OCI-M1 (cell line): ENCODE measurements around the gene MRPL40.
"Not testable (repeated sequence)": the region's sequence is repeated elsewhere in the genome, so short reads cannot be mapped to it uniquely, and the experiment has no call there.

Experiments used
- DNase-seq: peaks from one replicate; lab custom pipeline; 2025; lab: John Stamatoyannopoulos, UW

The MRPL40 gene

DNA sequence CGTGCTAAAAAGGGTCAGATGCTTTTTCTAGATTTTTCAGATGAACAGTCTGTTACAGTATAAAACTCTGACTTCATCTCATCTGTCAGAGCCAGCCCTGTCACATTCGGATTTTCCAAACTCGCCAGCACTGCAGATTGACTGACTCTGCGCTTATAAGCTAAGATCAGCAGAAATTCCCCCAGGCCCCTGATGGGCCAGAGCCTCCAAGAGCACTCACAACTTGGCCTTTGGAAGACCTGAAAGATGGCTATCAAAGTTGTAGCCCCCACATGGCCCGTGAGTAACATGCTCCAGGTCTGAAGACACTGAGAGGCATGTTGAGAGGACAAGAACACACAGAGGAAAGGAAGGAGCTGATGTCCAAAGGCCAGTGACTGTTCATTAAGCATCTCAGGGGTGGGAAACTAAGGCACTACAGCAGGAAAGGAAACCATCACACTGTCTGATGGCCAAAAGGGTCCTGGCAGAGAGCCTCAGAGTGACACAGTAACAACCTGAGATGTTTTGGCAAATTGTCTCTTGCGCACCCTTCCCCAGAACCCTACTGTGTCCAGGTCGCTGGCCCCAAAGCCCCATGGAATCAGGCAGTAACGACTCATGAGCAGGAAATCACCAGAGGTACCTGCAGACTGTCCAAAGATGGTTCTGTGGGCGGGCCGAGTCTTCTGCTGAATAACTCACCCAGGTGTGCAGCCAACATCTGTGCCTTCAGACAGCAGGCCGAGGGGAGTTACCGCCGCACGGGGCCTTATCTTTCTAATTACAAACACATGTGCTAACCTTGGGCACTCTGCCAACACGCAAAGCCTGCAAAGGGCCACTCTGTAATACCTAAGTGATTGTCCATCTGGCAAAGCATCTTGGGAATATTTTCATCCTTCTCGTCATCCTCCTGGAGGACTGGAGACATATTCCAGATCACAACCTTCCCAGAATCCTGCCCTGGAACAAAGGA is 24.4 kb upstream of the MRPL40 start:
- DNase-seq: no peak

DNA sequence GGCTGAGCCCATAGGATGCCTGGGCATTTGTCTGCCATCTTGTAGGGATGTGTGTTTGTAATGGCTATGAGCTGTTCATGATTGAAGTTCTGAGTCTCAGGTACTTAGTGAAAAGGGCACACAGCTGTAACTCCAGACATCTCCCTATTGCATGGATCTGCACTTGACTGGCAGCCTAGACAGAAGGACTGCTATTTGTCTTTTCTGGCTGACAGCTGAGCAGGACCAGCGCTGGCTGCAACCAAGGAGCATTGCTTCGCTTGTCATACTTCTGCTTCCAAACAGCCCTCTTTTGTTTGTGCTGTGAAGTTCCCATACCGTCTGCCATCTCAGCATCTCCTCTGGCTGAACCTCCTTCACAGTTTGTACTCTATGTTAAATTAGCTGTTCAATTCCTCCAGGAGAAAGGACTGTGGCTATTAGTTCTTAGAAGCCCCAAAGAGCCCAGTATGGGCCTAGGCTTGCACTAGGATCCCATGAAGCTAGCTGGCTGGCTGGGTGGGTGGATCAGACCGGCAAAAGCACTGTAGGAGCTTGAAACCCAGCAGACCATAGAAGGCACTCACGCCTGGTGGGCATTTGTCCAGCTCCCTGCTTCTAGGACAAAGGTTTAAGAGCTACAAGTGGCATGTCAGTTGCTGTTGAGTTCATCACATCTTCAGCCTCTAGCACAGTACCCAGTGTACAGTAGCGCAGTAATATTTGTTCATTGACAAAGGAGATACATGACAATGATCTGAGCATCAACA is 21.2 kb upstream of the MRPL40 start:
- no peak for DNase-seq

DNA sequence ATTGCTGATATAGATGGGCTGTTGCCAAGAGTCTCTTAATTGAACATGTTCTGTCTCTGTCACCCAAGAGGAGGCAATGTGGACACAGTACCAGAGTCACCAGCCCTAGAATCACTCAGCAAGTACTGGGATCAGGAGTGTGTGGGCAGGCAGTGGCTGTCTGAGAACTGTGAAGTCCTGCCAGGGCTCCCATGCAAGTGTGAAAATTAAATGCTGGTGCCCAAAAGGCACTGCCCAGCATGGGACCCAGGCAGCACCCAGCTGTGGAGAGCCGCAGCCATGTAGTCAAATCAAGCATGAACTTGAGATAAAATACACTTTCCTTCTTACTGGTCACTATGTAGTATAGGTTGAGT is 20.7 kb upstream of the MRPL40 start:
- DNase-seq: no peak

DNA sequence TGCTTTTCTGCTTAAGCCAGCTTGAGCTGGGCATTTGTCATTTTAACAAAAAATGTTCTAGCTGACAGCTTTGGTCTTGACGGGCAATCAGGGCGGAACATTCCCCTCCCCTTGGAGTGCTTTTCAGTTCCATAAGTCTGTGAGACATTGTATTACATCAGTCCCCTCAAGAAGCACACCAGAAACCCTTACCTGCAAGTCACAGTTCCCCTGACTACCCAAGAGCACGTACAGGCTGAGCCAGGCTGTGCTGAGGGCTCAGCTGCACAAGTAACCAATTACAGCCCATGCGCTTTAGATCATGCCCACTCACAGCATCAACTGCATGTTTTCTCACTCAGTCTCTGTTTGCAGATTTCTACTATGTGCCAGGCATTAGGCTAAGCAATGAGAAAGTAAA is 19.9 kb upstream of the MRPL40 start:
- DNase-seq: no peak

DNA sequence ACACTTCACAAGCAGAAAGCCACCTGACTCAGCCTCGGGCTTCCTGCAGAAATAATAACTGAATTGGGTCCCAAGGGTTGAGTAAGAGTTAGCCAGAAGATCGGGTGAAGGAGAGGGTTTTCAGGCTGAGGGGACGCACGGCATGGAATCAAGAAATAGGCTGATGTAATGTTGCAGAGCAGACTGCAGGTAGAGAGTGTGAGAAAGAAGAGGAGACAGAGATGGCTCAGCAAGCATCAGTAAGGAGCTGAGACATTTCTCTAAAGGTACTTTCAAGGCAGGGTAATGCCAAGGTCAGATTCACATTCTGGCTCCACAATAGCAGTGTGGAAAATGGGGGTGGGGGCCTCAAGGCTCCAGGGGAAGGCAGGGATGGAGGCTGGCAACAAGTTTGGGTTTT is 19.4 kb upstream of the MRPL40 start:
- no peak for DNase-seq

DNA sequence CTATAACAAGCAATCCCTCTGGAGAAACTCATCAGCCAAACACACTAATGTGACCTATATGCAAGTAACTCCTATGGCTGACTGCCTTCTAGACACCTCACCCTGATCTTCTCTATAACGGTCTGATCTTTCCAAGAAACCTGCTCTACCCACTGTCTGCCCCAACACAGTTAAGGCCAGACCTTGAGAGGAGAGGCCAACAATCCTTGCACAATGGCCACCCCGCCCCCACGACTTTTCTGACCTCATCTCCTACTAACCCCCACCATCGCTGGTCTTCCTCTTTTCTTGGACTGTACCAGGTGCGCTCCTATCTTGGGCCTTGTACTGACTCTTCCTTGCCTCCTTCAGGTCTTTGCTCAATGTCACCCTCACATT is 13.3 kb upstream of the MRPL40 start:
- peak; percentile 99 for DNase-seq

DNA sequence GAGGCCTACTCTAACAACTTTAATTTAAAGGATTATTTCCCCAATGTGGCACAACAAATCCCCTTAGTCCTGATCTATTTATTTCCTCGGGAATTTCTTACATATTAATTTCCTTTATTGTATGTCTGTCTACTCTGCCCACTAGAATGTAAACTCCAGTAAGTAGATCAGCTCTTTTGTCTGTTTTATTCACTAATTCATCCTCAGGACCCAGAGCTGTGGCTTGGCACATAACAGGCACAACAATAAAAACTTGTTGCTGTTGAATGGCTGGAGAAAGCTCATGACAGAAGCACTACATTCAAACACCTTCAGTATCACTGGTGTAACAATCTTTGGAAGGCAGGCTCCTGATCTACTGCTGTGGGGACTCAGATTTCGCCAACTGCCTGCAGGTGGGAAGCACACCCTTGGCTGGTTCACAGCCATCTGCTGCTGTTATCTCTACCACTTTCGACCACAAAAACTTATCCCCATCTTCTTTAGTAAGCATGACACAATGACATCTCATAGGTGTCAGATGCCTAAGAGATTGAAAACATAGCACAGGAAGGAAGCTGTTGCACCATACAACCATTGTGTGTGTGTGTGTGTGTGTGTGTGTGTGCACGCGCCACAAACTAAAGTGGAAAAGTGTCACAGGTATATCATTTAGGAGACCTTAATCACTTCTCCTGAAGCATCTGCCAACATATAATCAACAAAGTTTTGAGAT is 12.7 kb upstream of the MRPL40 start:
- peak; percentile 86 for DNase-seq

DNA sequence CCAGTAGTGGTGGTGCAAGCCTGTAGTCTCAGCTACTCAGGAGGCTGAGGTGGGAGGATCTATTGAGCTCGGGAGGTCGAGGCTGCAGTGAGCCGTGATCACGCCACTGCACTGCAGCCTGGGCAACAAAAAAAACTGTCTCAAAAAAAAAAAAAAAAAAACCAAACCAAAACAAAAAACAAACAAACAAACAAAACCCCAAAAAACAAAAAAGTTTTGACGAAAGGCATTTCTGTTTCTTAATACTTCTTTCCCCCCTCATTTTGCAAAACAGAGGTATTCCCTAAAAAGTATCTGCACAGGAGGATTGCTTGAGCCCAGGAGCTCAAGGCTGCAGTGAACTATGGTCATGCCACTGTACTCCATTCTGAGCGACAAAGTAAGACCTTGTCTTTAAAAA is 12.0 kb upstream of the MRPL40 start:
- no peak for DNase-seq

DNA sequence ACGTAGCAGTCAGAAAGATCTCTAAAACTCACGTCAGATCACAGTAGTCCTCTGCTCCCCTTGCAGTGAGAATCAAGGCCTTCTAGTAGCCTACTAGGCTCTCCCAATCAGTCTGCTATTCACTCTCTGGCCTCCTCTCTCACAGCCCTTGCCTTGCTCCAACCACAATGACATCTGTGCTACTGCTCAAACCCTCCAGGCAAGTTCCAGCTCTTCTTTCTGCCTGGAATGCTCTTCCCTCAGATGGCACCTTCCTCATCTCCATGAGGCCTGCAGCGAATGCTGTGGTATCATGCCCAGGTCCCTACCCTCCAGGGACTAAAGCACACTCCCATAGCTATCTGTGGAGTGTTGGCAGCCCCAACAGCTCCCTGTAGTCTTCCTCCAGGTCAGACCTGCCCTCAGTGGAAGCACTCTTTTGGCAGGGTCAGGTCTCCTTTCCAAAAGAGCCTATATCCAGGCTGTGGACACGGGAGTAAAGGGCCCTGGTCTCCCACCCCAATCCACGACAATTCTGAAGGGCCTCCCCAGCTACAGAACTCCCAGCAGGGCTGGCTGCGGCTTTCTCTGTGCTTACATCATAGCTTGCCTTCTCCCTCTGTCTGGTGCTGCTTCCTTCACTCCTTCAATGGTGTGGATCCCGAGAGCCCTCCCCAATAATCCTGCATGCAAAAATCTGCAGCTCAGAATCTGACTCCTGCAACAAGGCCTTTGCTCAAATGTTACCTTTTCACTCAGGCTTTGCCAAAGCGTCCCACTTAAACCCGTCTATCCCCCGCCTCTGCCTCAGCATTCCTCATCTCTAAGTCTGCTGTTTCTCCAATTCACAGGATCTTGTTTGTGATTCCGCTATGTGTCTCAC is 9.7 kb upstream of the MRPL40 start:
- DNase-seq: no peak

DNA sequence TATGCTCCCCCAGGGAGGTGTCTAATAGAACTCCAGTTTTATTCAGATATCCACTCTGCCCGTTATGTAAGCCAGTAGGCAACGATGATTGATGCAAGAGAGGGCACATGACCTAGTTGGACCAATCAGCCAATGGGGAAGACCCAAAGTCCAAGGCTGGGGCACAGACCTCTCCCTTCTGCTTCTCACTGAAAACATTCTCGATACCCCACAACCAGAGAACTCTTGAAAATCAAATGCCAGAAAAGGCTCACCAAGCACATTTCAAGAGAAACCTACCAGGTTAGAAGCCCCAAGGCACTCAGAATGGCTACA is 8.2 kb upstream of the MRPL40 start:
- DNase-seq: no peak

DNA sequence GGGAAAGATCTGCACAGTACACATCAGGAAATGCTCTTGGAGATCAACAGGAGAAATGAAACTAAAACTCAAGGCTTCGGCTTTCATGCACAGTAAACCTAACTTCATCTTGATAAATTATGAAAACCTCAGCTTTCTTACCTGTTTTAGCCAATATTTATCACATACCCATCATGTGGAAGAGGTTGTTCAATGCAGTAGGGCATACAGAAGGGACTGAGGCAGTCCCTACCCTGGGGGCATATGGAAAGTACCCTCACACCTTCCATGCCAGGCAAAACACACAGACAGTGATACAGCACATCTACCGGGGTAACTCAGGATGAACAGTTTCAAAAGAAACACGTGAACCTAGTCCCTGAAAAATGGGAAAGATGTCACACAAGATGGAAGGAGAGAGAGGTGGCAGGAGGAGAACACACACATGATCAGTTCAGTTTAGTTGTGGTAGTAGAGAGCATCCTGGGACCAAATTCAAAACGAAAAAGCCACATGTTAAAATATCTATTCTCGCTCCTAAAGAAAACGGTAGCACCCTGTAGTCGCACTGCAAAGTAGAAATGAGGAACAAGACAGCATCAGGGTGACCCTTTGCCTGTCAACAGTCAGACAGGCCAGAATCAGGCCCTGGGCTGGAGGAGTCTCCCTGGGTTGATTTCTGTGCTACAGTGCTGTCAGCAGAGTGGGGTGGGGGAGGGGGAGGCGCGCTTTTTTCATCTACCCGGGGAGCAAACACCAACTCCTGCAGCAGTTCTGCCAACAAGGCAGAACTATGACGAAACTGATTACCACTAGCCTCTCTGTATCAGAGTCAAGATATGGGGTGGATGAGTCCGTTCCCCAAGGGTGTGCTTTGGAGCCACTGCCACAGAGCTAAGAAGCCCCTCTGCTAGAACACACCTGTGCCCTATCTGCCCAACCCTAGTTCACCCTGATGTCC is 2.1 kb upstream of the MRPL40 start:
- peak; percentile 95 for DNase-seq

DNA sequence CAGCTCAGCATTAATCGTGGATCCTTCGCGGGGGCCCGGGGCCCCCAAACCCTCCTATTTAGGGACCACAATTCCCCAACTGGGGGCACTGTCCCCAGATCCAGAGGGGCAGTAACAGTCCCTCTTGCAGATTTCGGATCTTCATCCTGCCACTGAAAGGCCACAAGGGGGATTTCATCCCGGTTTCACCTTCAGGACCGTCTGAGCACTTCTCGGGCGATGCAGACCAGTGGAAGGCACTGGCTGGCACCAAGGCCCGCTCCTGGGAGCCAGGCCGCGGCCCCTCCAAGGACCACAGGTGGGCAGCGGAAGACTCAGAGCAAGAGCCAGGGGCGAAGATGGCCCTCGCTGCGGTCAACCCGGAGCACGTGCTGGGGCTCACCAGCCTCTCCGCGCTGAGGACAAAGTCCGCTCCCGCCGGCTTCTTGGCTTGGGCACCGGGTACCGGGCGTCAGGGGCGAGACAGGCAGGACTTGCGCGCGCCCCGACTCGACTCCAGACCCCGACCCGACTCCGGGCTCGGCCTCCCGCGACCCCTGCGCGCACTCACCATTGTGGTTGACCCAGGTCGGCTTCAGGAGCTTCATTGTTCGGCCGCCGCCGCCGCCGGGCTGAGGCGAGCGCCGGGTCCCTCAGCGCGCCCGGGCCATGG is 1.3 kb upstream of the MRPL40 start:
- peak; percentile 80 for DNase-seq

DNA sequence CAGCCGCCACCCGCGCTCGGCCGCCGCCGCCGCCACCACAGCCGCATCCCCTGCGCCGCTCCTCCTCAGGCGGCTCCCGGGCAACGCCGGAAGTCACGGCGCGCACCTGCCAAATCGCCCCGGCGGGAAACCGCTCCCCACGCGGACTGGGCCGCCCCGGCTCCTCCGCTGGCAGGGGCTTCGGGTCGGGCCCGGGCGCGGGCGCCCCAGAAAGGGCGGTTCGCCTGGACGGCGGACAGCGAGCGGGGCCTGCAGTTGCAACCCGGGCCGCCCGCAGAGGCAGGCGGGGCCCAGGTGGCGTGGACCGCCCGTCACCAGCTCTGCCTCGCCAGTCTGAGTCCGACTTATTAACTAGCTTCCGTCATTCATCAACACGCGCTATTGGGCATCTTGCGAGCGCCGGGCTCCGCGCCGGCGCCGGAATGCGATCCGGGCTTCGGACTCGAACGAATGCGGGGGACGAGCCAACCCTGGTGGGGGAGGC is 654 bp upstream of the MRPL40 start, which contains the start of gene HIRA:
HIRA (minus strand) TSS at position 85 of the 484 bp plus-strand sequence. CDS start 257 bp downstream, outside the sequence.
- peak; percentile 92 for DNase-seq

DNA sequence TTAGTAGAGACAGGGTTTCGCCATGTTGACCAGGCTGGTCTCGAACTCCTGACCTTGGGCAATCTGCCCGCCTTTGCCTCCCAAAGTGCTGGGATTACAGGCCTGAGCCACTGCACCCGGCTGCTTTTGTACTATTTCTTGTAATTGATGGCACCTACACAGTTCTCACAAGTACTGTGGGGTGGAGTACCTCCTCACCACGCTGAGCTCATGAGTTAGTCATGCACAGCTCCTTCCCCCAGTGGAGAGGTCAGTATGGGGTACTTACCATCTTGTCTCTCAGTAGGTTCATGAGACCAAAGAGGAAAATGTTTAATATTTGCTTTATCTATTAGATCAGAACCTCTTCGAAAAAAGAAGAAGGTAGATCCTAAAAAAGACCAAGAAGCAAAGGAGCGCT is 2.1 kb downstream of the MRPL40 start:
- DNase-seq: no peak

DNA sequence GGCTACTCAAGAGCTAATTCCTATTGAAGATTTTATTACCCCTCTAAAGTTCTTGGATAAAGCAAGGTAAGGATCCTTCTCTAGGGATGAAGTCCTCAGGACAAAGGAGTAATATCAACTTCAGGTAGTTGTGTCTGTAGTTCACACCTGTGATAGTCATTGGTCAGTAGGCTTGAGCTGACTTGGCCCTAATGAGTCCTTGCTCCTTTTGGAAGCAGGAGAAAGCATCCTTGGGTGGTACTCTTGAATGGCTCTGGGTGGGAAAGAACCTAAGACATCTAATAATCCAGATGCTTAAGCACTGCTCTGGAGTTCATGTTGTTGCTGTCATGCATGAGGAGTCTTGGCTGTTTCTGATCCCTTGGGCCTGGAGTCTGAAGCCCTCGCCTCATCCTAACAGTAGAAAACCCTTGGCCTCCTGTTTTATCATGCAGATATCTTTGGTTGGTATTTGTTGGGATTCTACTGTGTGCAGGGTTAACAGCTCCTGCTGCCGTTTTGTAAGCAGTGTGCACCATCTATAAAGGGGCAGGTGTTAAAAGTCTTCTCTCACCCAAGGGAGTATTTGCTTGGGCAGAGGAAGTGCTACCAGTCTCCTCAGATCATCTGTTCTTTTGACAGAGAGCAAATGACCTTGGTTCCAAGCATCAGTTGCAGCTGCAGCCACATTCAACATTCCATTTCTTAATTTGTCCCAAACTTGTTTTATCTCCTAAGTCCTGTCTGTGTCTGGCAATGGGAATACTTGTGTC is 2.7 kb downstream of the MRPL40 start:
- DNase-seq: no peak

DNA sequence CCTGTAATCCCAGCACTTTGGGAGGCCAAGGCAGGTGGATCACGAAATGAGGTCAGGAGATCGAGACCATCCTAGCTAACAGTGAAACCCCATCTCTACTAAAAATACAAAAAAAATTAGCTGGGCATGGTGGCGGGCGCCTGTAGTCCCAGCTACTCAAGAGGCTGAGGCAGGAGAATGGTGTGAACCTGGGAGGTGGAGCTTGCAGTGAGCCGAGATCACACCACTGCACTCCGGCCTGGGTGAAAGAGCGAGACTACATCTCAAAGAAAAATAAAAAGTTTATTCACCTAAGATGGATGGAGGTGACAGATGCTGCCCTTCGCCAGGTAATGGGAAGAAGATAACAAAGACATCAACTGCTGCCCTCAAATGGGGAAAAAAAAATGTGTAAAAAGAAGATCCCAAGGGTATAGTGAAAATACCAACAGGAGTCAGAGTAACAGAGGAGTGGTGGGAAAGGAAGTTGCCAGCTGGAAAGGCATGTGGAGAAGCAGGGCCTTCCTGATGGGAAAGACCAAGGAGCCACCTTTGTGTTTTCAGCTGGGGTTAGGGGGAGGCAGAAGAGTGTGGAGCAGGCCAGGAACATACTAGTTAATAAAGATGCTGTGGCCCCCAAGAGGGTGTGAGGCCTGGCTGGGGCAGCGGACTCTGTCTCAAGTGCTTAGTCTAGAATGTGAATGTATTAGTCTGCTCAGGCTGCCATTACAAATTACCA is 4.3 kb downstream of the MRPL40 start:
- not testable (repeated sequence) for DNase-seq

DNA sequence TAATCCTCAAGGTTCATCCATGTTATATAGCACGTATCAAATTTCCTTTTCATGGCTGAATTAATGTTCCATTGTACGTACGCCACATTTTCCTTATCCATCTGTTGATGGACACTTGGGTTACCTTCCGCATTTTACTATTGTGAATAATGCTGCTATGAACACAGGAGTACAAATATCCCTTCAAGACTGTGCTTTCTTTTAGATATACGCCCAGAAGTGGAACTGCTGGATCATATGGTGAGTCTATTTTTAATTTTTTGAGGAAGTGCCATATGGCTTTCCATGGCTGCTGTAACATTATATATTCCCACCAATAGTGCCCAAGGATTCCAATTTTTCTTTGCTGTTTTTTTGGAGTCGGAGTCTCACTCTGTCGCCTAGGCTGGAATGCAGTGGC is 6.0 kb downstream of the MRPL40 start:
- no peak for DNase-seq

DNA sequence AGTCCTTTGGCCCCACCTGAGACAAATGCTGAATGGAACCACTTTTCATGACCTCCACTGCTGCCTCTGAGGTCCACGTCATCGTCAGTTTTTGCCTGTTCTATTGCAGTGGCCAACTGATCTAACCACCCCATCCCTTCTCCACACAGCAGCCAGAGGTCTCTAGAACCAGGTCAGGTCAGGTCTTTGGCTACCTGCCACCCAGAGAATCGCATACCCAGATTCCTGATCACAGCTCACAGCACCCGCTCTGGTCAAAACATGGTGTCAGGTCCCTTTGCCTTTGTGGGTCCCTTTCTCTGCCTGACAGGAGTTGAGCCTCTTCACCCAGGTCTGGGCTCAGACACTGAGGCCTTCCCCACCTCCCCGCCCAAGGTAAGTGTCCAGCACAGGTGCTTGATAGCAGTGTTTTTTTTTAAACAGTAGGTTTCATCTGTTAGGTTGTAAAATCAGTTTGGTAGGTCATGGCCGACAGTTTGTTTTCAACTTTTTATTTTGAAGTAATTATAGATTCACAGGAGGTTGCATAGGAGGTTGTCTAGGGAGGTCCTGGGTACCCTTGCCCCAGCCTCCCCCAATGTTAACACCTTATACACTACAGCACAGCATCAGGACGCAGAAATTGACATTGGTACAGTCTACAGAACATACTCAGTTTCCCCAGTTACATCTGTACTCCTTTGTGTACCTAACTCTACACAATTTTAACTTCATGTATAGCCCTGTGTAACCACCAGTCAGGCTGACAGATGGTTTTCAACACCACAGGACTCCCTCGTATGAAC is 8.3 kb downstream of the MRPL40 start:
- no peak for DNase-seq
